ENCODE data around the gene GK2. TPM values are rescaled to one million over a fixed set of nuclear protein-coding genes. Genes with fewer than 3 reads are reported as not detected.

GK2 gene
- total and polyA plus RNA-seq, 2 of the 4 experiments (the other 2 are of a cell fraction) = not detected

GRCh38 chr4:79454656-79455055 is 46.6 kb upstream of the GK2 start:
- H3K4me2 ChIP-seq (ENCODE audit: low read depth, low read length) = no peak overlapping the region
- H3K9ac ChIP-seq (ENCODE audit: low read depth, low read length) = no peak overlapping the region
- ATAC-seq (ENCODE audit: low read depth) (no peak), DNase-seq (no peak)
- BruUV-seq (replicated peaks) = no TSS peak
- dilution Hi-C loops (cut with HindIII; ENCODE audit: low sequenced_read_pairs, unreplicated experiment) (no loop called here), in situ Hi-C loops (cut with MboI; ENCODE audit: low sequenced_read_pairs) (no loop called here), intact Hi-C loops (cut with micrococcal nuclease) (no loop called here)
- no CpG with 5 or more reads among the region's 2 CpGs for WGBS, 2 experiments (ENCODE audit: extremely low coverage in 2 of 2, insufficient read length in 1 of 2)
- H3K4ac ChIP-seq (ENCODE audit: low read depth, low read length) = no peak overlapping the region
- H2BK5ac ChIP-seq (ENCODE audit: low read depth, low read length, poor library complexity, severe bottlenecking) = no peak overlapping the region
- H3K23ac ChIP-seq (ENCODE audit: low read depth, low read length) = no peak overlapping the region
- TF ChIP-seq USF2 (IDR thresholded peaks at IDR 0.05; ENCODE audit: low read depth, low read length) (no peak), CHD1 (IDR thresholded peaks at IDR 0.05; ENCODE audit: low read depth, low read length) (no peak), MAZ (IDR thresholded peaks at IDR 0.05; ENCODE audit: borderline replicate concordance, low read depth, low read length) (no peak), NFE2L2 (IDR thresholded peaks at IDR 0.05; ENCODE audit: low read depth, low read length) (no peak), RFX5 (IDR thresholded peaks at IDR 0.05; ENCODE audit: low read depth, low read length) (no peak)
- H3K27me3 ChIP-seq (ENCODE audit: control insufficient read depth, insufficient read depth, low read length) = no peaks in the 10 kb centered on the region
- H4K91ac ChIP-seq (ENCODE audit: insufficient read depth, low read depth, low read length) = no peak overlapping the region
- H3K79me1 ChIP-seq (ENCODE audit: low read depth in 1 of 2, low read length in 2 of 2) = no peaks in the 10 kb centered on the region
- no peak overlapping the region for H4K5ac ChIP-seq (ENCODE audit: low read depth, low read length)
- CTCF ChIA-PET = no interaction called here
- no peak overlapping the region for H3K56ac ChIP-seq (ENCODE audit: extremely low read depth, insufficient read depth, low read length)
- no peak overlapping the region for H2AK9ac ChIP-seq (replicated peaks; ENCODE audit: low read depth, low read length, poor library complexity)
- H2AFZ ChIP-seq (replicated peaks; ENCODE audit: low read length, poor library complexity) = no peak overlapping the region
- H3K14ac ChIP-seq (replicated peaks; ENCODE audit: low read depth, low read length) = no peak overlapping the region
- no peak overlapping the region for H4K8ac ChIP-seq (ENCODE audit: low read depth in 2 of 2, low read length in 2 of 2)
- H3K36me3 ChIP-seq (ENCODE audit: control insufficient read depth, insufficient read depth, low read length) = no peaks in the 10 kb centered on the region
- H2BK120ac ChIP-seq (ENCODE audit: low read depth, low read length) = no peak overlapping the region
- POLR2A ChIA-PET (ENCODE audit: unreplicated experiment) = no interaction called here
- no peak overlapping the region for H3K18ac ChIP-seq (ENCODE audit: low read depth, low read length)
- H4K20me1 ChIP-seq (ENCODE audit: insufficient read depth, low read length) = no peaks in the 10 kb centered on the region
- no peak overlapping the region for H2BK20ac ChIP-seq (ENCODE audit: low read depth, low read length)
- no peak overlapping the region for H3K4me3 ChIP-seq (ENCODE audit: insufficient read depth, low read depth, low read length)
- no peaks in the 10 kb centered on the region for H3K9me3 ChIP-seq (ENCODE audit: control insufficient read depth, insufficient read depth, low read length)
- no peaks in the 10 kb centered on the region for H3K9me1 ChIP-seq (ENCODE audit: insufficient read depth, low read length)
- no peak overlapping the region for H2BK15ac ChIP-seq (ENCODE audit: low read depth, low read length)
- H3K4me1 ChIP-seq (ENCODE audit: control insufficient read depth, insufficient read depth, low read length) = no peaks in the 10 kb centered on the region
- no peak overlapping the region for H2AK5ac ChIP-seq (ENCODE audit: low read depth, low read length)
- no peak overlapping the region for H3K27ac ChIP-seq (ENCODE audit: insufficient read depth, low read length)
